Measurements from ENCODE around the gene LUC7L. TPM values are rescaled to one million over a fixed set of nuclear protein-coding genes. Genes with fewer than 3 reads are reported as not detected.

Gene LUC7L
- total and polyA plus RNA-seq, 10 of the 15 experiments (the other 5 are each of a cell fraction or from before 2014, with no cell fraction given) = 2.3 to 59.6 (median 44.1) TPM

DNA sequence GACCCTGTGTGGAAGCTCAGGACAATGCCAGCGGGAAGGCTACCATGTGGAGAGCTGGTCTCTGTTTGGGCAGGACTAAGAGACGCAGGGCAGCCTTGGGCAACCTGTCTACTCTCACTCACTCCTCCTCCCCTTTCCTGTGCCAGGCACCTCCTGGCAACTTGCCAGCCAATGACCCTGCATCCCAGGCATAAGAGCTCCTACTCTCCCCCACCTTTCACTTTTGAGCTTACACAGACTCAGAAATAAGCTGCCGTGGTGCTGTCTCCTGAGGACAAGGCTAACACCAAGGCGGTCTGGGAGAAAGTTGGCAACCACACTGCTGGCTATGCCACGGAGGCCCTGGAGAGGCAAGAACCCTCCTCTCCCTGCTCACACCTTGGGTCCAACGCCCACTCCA is 60.8 kb downstream of the LUC7L start:
- in situ Hi-C loops (cut with MboI) (no loop called here), intact Hi-C loops (cut with micrococcal nuclease; ENCODE audit: unreplicated experiment) (no loop called here)
- SMC1A ChIA-PET (ENCODE audit: uncharacterized antibody, unreplicated experiment) = interaction anchor here (0.5 kb wide), 1 partner anchor 66 kb away, joined by 3 read pairs; the partner anchor contains the start of gene FAM234A
- Histone ChIP-seq H4K20me1 (ENCODE audit: control insufficient read depth, insufficient read depth) (no peaks in the 10 kb centered on the region), H3K9me3 (replicated peaks; ENCODE audit: control insufficient read depth, insufficient read depth, low read length) (no peaks in the 10 kb centered on the region), H3K79me2 (ENCODE audit: control insufficient read depth, insufficient read depth, low read length) (no peaks in the 10 kb centered on the region), H3K36me3 (ENCODE audit: control insufficient read depth in 2 of 2, insufficient read depth in 2 of 2, low read length in 1 of 2) (no peaks in the 10 kb centered on the region), H3K4me3 (no peak overlapping the region), H3K9ac (ENCODE audit: control insufficient read depth, insufficient read depth, low read length) (no peak overlapping the region), H3K27ac (ENCODE audit: control insufficient read depth, insufficient read depth) (no peak overlapping the region), H3K4me2 (ENCODE audit: control insufficient read depth, insufficient read depth) (no peak overlapping the region), H3K27me3 (replicated peaks in 1 of 2; ENCODE audit: control insufficient read depth in 2 of 2, insufficient read depth in 2 of 2, low read length in 1 of 2) (peaks cover 9 to 24% of the 10 kb centered on the region in 2 experiments), H3K4me1 (ENCODE audit: control insufficient read depth, insufficient read depth, low read length) (peaks cover 3% of the 10 kb centered on the region; the same call in 1 of the 2 replicates), H2AFZ (ENCODE audit: control insufficient read depth, low read depth, low read length) (no peak overlapping the region)
- CTCF ChIA-PET = interaction anchor here (1.5 to 1.7 kb wide), 2 partner anchors 13 to 61 kb away, joined by 4 to 6 read pairs; no protein-coding TSS in a partner anchor
- DNase-seq (ENCODE audit: low read depth, low spot score) (no peak), FAIRE-seq (no peak), ATAC-seq (no peak)
- RAD21 ChIA-PET (ENCODE audit: unreplicated experiment) = no interaction called here
- POLR2A ChIA-PET = interaction anchor here (1.1 kb wide), 1 partner anchor 13 kb away, joined by 3 read pairs; no protein-coding TSS in a partner anchor
- BruUV-seq (replicated peaks) = no TSS peak
- TF ChIP-seq STAT3 (IDR thresholded peaks at IDR 0.05; ENCODE audit: low read depth, low read length) = no peak
- TF ChIP-seq, protein P1, sequence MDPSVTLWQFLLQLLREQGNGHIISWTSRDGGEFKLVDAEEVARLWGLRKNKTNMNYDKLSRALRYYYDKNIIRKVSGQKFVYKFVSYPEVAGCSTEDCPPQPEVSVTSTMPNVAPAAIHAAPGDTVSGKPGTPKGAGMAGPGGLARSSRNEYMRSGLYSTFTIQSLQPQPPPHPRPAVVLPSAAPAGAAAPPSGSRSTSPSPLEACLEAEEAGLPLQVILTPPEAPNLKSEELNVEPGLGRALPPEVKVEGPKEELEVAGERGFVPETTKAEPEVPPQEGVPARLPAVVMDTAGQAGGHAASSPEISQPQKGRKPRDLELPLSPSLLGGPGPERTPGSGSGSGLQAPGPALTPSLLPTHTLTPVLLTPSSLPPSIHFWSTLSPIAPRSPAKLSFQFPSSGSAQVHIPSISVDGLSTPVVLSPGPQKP (IDR thresholded peaks at IDR 0.05; ENCODE audit: low read depth, low read length) = no peak
- no peak for TF ChIP-seq POLR2AphosphoS2 (IDR thresholded peaks at IDR 0.05; ENCODE audit: low read depth, low read length)
- TF ChIP-seq NR2C1 (IDR thresholded peaks at IDR 0.05) = no peak
- TF ChIP-seq LARP7 (IDR thresholded peaks at IDR 0.05) = no peak
- TF ChIP-seq, protein P2, sequence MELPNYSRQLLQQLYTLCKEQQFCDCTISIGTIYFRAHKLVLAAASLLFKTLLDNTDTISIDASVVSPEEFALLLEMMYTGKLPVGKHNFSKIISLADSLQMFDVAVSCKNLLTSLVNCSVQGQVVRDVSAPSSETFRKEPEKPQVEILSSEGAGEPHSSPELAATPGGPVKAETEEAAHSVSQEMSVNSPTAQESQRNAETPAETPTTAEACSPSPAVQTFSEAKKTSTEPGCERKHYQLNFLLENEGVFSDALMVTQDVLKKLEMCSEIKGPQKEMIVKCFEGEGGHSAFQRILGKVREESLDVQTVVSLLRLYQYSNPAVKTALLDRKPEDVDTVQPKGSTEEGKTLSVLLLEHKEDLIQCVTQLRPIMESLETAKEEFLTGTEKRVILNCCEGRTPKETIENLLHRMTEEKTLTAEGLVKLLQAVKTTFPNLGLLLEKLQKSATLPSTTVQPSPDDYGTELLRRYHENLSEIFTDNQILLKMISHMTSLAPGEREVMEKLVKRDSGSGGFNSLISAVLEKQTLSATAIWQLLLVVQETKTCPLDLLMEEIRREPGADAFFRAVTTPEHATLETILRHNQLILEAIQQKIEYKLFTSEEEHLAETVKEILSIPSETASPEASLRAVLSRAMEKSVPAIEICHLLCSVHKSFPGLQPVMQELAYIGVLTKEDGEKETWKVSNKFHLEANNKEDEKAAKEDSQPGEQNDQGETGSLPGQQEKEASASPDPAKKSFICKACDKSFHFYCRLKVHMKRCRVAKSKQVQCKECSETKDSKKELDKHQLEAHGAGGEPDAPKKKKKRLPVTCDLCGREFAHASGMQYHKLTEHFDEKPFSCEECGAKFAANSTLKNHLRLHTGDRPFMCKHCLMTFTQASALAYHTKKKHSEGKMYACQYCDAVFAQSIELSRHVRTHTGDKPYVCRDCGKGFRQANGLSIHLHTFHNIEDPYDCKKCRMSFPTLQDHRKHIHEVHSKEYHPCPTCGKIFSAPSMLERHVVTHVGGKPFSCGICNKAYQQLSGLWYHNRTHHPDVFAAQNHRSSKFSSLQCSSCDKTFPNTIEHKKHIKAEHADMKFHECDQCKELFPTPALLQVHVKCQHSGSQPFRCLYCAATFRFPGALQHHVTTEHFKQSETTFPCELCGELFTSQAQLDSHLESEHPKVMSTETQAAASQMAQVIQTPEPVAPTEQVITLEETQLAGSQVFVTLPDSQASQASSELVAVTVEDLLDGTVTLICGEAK (IDR thresholded peaks at IDR 0.05; ENCODE audit: borderline replicate concordance) = no peak
- no peak for TF ChIP-seq SMARCA5 (IDR thresholded peaks at IDR 0.05)
- TF ChIP-seq YBX1 (IDR thresholded peaks at IDR 0.05) = no peak
- TF ChIP-seq SRF (IDR thresholded peaks at IDR 0.05; ENCODE audit: low read depth in 2 of 2, low read length in 2 of 2) = no peak
- TF ChIP-seq BACH1 (IDR thresholded peaks at IDR 0.05; ENCODE audit: borderline replicate concordance) = no peak
- TF ChIP-seq NBN (IDR thresholded peaks at IDR 0.05) = no peak
- no peak for TF ChIP-seq RAD21 (IDR thresholded peaks at IDR 0.05; ENCODE audit: insufficient read depth, low read depth, low read length)
- TF ChIP-seq, protein P3, sequence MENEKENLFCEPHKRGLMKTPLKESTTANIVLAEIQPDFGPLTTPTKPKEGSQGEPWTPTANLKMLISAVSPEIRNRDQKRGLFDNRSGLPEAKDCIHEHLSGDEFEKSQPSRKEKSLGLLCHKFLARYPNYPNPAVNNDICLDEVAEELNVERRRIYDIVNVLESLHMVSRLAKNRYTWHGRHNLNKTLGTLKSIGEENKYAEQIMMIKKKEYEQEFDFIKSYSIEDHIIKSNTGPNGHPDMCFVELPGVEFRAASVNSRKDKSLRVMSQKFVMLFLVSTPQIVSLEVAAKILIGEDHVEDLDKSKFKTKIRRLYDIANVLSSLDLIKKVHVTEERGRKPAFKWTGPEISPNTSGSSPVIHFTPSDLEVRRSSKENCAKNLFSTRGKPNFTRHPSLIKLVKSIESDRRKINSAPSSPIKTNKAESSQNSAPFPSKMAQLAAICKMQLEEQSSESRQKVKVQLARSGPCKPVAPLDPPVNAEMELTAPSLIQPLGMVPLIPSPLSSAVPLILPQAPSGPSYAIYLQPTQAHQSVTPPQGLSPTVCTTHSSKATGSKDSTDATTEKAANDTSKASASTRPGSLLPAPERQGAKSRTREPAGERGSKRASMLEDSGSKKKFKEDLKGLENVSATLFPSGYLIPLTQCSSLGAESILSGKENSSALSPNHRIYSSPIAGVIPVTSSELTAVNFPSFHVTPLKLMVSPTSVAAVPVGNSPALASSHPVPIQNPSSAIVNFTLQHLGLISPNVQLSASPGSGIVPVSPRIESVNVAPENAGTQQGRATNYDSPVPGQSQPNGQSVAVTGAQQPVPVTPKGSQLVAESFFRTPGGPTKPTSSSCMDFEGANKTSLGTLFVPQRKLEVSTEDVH (IDR thresholded peaks at IDR 0.05; ENCODE audit: low read depth, partially characterized antibody) = no peak
- no peak for TF ChIP-seq SP1 (IDR thresholded peaks at IDR 0.05; ENCODE audit: low read depth, low read length)
- TF ChIP-seq TAF1 (IDR thresholded peaks at IDR 0.05; ENCODE audit: borderline replicate concordance, low read depth, low read length) = no peak
- TF ChIP-seq, protein P4, sequence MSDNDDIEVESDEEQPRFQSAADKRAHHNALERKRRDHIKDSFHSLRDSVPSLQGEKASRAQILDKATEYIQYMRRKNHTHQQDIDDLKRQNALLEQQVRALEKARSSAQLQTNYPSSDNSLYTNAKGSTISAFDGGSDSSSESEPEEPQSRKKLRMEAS (IDR thresholded peaks at IDR 0.05; ENCODE audit: low read depth, low read length) = no peak
- WGBS (ENCODE audit: insufficient coverage, insufficient replicate concordance, low lambda C conversion rate, missing lambda C conversion rate) = 32% methylated on average over 6 of the region's 6 CpGs
